SU-DHL-6 (cell line): Measurements from ENCODE around the gene RASSF3.

Experiments used
- CTCF ChIP-seq: fragments of 200-600 bp; sonication (generic); IDR thresholded peaks from one replicate; pipeline ENCODE4 v1.5.1; 2017; ENCODE audit warnings: antibody characterized with exemption, mild to moderate bottlenecking, low read length, moderate library complexity; ENCODE audit not compliant: insufficient read depth, poor library complexity, severe bottlenecking
- EZH2phosphoT487 ChIP-seq: fragments of 200-600 bp; sonication (generic), shearing (Covaris generic); conservative IDR thresholded peaks from 2 replicates; pipeline ENCODE4 v1.6.1; 2018; ENCODE audit warnings: mild to moderate bottlenecking, antibody characterized with exemption, low read length, moderate library complexity, mixed read lengths

- TF ChIP-seq CTCF: no peak
- TF ChIP-seq EZH2phosphoT487: no peak
Observed at GRCh38 chr12:64652346-64652745, 42.1 kb downstream of the RASSF3 start.
